Measurements from ENCODE around the gene DYNLL2. TPM values are rescaled to one million over a fixed set of nuclear protein-coding genes. Genes with fewer than 3 reads are reported as not detected.

DYNLL2 gene
- total RNA-seq, 1 experiment from 2014 or later = 10.2 TPM

DNA sequence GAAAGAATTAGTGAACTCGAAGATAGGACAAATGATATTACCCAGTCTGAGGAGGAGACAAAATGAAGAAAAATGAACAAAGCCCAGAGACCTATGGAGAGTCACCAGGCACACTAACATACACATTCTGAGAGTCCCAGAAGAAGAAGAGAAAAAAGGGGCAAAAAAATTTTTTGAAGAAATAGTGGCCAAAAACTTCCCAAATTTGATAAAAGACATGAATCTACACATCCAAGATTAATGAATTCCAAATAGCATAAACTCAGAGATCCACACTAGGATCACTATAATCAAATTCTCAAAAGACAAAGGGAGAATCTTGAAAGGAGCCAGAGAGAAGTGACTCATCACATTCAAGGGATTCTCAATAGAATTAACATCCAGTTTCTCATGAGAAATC lies 61.6 kb downstream of the DYNLL2 start:
- DNase-seq = no peak
- H3K4me3 ChIP-seq (ENCODE audit: insufficient read depth, low read depth, low read length) = no peak overlapping the region
- peaks cover 11% of the 10 kb centered on the region; the same call in 1 of the 2 replicates for H3K27me3 ChIP-seq (ENCODE audit: control insufficient read depth, insufficient read depth, low read length)
- no peaks in the 10 kb centered on the region for H3K36me3 ChIP-seq (replicated peaks; ENCODE audit: control insufficient read depth, insufficient read depth, low read length)

Other genes with a start within 250 kb of the DYNLL2 start
- gene MRPS23, start 233.4 kb upstream of the DYNLL2 start, total RNA-seq (2014; rRNA removed; shearing (Covaris generic)) = 56.1 and 65.9 TPM in 2 replicates
- gene CUEDC1, start 128.0 kb upstream of the DYNLL2 start, total RNA-seq (2014; rRNA removed; shearing (Covaris generic)) = 8.1 and 13.9 TPM in 2 replicates
- 48.2 and 66.1 TPM in 2 replicates for gene VEZF1, start 95.2 kb upstream of the DYNLL2 start, total RNA-seq (2014; rRNA removed; shearing (Covaris generic))
- 326 and 341 TPM in 2 replicates for gene SRSF1, start 76.2 kb upstream of the DYNLL2 start, total RNA-seq (2014; rRNA removed; shearing (Covaris generic))
- 0.03 and 0.22 TPM in 2 replicates for gene OR4D1, start 65.0 kb downstream of the DYNLL2 start, total RNA-seq (2014; rRNA removed; shearing (Covaris generic))
- gene OR4D2, start 83.6 kb downstream of the DYNLL2 start, total RNA-seq (2014; rRNA removed; shearing (Covaris generic)) = not detected in 2 replicates
- not detected in 2 replicates for gene EPX, start 109.3 kb downstream of the DYNLL2 start, total RNA-seq (2014; rRNA removed; shearing (Covaris generic))
- 26.8 and 28.3 TPM in 2 replicates for gene MKS1, start 135.8 kb downstream of the DYNLL2 start, total RNA-seq (2014; rRNA removed; shearing (Covaris generic))
- gene LPO, start 155.2 kb downstream of the DYNLL2 start, total RNA-seq (2014; rRNA removed; shearing (Covaris generic)) = not detected in 2 replicates
- gene MPO, start 197.5 kb downstream of the DYNLL2 start, total RNA-seq (2014; rRNA removed; shearing (Covaris generic)) = not detected in 2 replicates
- 4.2 and 11.6 TPM in 2 replicates for gene TSPOAP1, start 245.4 kb downstream of the DYNLL2 start, total RNA-seq (2014; rRNA removed; shearing (Covaris generic))